ENCODE measurements around the gene CCIN.

DNA sequence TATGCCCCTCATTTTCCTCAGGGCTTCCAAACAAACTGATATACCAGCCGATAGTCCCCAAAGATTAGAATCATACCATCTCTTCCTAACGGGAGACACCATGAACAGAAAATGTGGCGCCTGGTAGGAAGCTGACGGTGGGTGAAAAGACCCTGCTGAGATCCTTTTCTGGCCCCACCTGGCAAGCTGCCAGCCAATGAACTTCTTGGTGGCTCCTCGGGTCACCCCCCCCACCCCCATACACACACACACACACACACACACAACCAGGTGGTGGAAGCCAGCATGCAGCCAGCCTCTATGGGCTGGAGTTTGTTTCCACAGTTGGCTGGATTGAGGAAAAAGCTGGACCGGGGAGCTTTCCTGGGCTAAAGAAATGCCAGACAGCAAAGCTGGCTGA is 4.8 kb upstream of the CCIN start:
- TF ChIP-seq CTCF (IDR thresholded peaks at IDR 0.05) = no peak
- no peak for TF ChIP-seq POLR2A (IDR thresholded peaks at IDR 0.05)
